Urothelium cell line (cell line): ENCODE data around the gene CD46.

Experiments
- DNase-seq: peaks from one replicate; pipeline ENCODE4 v3.0.0; 2011; ENCODE audit warnings: low spot score, mixed read lengths
- FAIRE-seq: peaks from 2 replicates; lab custom pipeline; 2011; peaks lifted over from hg19 to GRCh38; lab: Jason Lieb, UNC

CD46 gene

DNA sequence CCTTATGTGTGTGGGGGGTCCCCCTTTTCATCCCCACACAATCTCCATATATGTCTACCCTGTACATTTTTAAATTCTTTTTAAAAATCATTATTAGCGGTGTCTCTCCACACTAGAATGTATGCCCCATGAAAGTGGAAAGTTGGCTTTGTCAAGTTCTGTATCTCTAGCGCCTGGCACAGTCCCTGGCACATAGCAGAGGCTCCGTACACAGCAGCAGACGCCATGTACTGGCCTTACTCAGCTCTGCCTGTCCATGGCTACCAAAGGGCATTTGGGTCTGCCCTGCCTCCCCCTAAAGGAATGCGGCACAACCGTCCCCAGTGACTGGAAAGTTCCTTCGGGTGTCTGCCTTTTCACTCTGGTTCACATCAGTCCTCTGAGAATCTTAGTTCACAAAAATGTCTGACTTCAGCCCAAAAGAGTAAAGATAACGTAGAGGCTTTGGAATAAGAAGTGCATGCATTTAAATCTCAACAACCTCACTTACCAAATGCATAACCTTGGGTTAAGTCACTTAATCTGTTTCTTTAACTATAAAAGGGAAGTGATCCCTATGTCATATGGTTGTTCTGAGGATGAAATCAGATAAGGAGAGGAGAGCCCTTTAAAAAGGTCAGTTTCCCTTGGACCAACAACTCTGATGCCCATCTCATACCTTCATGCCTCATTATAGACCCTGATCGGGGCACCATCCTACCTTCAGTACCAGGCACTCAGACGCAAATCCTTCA is 61.1 kb downstream of the CD46 start:
- FAIRE-seq (no peak), DNase-seq (no peak)

DNA sequence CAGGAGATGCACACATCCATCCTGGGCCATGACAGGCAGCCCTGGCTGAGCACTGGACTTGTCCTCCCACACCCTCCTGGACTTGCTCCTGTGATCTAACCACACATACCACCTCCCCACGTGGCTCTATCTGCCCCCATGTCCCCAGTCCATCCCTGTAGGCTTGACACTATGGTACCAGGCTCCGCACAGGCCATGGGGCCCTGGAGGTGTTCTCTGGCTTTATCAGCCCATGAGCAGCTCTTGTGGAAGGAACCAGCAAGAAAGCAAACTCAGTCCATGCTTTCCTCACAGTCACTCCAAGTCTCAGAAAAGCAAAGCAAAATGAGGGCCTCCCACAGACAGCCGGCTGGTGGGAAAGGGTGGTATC is 61.6 kb downstream of the CD46 start:
- FAIRE-seq (no peak), DNase-seq (no peak)

DNA sequence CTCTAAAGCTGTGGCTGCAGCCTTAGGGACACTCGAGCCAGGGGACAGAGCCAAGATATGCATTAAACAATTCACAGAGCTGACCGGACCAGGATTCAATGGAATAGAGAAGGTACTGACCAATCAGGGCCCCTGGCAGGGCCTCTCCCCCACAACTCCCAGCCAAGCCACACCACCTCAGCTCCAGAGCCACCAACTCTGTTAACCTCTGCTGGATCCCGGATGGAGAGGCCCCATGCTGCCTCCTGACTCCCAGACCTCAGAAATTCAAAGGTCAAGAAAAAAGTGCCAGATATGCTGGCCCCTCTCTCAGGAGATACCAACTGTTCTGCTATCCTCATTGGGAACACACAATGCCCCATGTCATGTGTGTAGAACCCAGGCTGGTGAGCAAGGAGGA is 62.1 kb downstream of the CD46 start:
- FAIRE-seq (no peak), DNase-seq (no peak)

DNA sequence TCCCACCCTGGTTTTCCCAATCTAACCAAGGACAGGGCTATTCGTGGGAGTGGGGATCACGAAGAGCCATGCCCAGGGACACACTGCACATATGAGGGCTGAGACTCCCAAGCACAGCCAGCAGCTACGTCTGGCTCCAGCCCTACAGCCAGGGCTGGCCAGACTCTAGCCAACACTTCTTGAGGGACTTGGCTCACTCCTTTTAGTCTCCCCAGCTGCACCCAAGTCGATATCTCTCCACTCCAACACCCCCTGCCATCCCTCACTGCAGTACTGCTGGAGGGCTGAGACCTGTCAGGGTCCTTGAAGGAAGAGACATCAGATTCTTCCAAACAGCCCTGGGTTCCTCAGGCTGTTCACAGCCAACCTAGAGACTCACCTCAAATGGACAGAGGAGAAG is 62.6 kb downstream of the CD46 start:
- no peak for FAIRE-seq

DNA sequence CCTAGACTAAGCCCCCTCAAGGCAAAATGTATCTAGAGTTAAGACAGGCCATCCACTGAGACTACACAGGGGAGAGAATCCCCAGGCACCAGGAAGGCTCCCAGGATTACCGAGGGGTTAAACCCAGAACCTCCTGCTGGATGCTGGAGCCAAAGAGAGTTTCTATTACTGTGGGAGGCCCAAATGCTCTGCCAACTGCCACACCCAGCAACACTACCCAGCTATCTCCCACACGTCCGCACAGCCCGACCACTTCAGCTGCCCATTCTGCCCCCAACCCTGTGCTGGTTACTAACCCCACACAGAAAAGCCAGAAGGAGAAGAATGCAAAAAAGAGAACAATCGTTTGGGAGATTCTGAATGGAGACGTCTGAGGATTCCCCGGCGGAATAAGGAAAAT is 63.6 kb downstream of the CD46 start:
- no peak for DNase-seq
- no peak for FAIRE-seq

More for the DNA sequence above, 62.6 kb downstream of the CD46 start:
- DNase-seq: no peak

DNA sequence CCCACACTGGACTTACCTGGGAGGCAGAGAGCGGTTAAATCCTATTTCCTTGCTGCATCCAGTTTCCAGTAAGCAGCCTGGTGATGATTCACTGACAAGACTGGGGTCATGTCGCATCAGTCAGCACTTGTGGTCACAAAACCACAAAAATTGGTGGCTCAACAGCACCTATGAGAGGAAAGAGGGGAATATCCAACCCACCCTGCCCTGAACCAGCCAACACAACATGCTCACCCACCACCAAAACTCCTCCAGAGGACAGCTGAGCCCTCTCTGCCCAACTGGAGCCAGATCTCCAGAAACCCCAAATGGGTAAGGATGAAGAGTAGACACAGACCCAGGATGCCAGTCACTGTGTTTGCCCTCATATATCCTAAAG is 64.0 kb downstream of the CD46 start:
- FAIRE-seq (no peak), DNase-seq (peak; percentile 62)

DNA sequence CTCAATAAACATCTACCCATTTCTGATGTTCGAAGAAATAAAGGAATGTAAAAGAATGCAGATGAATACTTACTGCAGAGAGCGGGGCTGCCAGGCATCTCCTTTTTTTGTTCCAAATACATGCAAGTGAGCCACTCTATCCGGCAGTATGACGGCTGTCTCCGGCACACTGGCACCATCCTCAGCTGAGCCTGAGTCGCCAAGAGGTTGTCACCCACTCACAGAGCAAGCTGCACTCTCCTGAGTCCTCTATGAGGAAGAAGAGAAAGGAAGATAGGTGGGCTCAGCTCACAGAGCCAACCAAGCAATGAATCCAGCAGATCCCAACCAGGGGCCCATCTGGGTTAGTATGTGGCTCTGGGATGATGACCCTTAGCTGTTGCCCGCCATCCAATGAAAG is 65.3 kb downstream of the CD46 start:
- FAIRE-seq (no peak), DNase-seq (no peak)

DNA sequence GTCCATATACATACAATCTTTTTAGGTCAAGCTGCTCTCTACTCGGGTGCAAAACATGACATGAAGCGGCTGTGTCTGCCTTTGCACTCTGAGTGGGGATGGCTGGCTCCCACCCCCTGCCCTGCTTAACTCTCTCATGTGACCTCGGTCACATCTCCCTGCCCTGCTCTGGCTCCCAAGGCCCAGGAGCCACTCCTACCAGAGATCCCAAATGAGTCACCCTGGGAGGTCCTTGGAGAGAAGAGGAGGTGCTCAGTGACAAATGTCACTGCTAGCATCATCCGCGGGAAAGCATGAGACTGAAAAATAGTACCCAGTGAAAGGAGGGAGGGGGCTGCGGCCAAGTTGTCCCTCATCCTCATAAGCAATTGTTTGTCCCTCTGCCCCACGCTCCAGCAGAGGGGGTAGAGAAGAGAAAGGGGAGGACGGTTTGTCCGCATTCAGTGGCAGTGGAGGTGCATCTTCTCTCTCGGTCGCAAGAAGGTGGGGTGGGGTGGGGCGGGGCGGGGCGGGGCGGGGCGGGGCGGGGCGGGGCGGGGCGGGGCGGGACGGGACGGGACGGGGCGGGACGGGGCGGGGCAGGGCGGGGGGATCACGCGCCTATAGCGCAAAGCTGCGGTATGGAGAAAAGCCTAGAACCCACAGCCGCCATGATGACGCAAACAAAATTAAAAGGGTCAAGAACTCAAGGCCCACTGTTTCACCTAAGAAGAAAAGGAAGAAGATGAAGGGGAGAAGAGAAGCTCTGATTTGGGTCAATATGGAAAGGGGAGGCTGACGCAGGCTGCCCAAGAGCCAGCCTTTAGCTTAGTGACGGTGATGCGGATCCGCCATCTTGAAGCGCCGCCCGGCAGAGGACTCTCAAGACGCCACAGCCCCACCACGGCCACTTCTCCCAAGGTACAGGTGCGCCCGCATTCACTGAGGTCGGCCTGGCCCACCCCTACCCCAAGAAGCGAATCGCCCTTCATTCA is 66.2 kb downstream of the CD46 start:
- DNase-seq: no peak
- no peak for FAIRE-seq

DNA sequence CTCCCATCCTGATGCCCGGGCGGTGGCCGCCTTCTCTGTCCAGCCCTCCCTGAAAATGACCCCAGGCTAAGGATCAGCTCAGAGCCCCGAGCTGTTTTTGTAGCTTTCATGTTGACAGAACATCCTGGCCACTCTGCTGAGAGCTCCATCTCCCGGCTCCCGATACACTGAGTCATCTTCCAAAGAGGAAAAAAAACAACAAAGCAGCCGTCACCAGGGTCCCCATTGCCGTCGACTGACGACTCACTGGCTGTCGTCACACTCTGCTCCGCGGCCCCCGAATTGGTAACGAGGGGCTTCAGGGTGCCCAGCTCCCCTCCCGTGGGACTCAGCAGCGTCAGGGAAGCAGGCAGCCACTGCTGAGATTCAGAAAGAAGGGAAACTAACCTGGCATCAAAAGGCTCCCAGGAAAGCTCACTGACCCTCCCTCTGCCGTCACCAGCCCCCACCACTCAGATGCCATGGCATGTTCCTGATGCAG is 67.2 kb downstream of the CD46 start:
- DNase-seq: peak; percentile 60

DNA sequence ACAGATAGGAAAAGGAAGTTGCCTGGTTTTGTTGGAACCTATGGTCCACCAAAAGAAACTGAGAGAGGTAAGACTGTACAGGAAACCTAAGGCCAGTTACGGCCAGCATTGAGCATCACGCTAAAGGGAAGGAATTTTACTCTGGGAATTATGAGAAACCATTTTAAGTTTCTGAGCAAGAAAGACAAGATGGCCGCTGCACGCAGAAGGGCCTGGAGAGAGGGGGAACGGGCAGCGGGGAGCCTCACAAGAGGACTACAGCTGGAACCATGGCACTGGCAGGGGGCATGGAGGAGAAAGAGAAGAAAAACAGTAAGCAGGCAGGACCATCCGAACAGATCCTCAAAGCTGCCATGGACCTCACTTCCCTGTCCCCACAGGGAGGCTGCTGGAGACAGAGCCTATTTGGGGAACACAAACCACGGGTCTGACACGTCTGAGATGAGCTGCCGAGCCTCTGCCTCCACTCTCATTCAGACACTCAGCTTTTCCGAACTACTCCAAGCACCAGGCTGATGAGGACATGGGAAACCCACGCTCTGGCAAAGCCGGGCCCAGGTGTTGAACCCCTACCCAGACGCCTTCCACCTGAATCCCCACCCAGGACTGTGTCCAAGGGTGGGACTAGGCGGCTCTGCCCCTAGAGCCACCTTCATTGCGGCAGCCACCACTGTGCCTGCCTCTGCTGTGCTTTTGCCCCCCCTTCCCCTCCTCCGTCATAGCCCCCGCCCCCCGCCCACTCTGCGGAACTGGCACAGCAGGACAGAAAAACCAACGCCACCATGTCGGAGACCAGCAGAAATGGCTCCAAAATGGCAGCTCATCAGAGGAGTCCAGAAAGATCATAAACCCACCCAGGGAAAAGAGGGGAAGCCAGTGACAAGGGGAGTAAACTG is 69.0 kb downstream of the CD46 start:
- DNase-seq (no peak), FAIRE-seq (no peak)

More for the DNA sequence above, 67.2 kb downstream of the CD46 start:
- FAIRE-seq: no peak

DNA sequence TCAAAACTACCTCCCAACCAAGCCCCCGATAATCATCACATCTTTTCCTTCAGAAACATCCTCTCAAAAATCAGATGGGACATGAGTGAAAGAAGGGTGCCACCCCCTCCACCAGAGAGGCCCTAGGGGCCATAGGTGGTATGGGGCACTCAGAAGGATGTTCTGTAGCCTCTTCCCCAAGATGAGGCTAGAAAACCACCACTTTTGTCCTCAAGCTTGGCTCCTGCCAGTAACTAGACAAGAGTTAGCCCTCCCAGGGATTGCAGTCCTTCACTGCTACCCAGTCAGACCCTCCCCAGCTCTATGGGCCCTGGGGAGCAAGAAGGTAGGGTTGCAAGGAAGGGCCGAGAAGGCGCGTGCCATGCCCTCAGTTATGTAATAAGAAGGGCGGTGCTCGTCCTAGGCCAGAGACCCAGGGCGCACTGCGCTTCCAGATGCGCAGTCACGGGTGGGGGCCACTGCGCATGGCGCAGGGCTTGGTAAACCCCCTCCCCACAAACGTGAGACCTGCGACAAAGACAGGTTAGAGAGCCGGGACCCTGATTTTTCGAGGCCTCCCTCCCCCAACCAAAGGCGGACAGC is 69.7 kb downstream of the CD46 start:
- FAIRE-seq: no peak
- DNase-seq: no peak

DNA sequence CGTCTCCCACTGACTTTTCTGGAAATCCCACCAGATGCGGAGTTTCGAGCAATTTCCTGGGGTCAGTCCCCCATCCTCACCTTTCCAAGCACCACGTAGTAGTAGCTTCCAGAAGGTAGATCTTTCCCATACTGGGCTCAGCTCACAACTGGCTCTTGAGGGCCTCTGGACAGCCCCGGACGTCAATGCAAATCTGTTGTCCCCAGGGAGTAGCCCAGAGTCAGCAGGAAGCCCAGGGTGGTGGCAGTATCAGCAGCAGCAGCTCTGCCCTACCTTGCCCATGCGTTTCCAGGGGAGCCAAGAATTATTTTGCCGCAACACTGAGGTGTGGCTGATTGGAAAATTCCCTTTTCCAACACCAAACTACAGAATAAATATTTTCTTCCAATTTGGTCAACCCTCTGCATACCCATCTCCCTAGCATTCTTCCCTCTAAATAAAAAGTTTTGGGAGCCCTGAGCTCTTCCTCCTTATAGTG is 70.3 kb downstream of the CD46 start:
- DNase-seq (no peak), FAIRE-seq (no peak)

DNA sequence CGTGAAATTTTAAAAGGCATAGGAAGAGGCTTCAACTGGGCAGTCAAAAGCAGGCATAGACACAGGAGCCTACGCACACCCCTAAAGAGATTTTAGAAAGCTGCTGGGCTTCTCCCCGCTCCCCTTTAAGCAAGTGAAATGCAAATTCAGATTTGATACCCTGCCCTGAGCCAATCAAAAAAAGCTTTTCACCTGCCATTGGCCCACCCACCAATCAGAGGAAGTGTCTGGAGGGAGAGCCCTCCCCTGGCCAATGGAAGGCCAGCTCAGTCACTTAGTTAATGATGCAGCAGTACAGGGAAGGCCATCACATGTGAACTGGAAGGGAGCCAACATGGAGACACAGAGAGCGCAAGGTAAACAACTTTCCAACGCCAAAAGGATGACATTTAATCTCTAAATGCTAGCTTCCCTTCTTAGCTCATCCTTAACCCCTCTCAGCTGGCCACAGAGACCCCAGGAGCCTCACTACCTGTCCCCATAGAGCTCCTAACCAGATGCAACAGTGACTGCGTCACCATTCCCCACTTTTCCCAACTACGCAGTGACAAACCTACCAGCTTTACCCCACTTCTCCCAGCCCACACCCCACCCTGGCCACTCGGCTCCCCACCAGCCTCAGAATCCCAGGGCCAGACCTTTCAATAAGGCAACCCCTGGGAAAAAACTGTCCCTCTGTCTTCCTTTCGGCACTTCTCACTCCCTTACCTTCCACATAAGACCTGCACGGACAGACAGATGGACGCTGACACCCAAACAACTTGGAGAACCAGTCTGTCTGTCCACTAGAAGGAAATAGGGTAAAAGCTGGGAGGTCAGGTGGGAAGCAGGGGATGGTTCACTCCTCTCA is 71.0 kb downstream of the CD46 start:
- FAIRE-seq: no peak
- no peak for DNase-seq

DNA sequence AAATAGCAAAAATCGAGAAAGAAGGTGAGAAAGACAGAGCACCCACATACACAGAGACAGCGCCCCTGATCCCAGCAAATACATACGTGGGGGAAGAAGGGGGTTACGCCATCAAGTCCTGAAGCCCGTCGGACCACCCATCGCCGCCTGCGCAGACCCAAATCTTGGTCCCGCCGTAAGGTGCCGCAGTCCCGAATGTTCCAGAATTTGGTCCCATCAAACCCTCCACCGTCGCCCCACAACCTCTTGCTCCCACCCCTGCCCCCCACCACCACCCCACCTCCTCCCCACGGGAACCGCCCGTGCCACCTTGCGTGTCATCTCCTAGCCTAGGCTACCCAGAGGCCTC is 71.7 kb downstream of the CD46 start:
- FAIRE-seq: no peak
- no peak for DNase-seq

DNA sequence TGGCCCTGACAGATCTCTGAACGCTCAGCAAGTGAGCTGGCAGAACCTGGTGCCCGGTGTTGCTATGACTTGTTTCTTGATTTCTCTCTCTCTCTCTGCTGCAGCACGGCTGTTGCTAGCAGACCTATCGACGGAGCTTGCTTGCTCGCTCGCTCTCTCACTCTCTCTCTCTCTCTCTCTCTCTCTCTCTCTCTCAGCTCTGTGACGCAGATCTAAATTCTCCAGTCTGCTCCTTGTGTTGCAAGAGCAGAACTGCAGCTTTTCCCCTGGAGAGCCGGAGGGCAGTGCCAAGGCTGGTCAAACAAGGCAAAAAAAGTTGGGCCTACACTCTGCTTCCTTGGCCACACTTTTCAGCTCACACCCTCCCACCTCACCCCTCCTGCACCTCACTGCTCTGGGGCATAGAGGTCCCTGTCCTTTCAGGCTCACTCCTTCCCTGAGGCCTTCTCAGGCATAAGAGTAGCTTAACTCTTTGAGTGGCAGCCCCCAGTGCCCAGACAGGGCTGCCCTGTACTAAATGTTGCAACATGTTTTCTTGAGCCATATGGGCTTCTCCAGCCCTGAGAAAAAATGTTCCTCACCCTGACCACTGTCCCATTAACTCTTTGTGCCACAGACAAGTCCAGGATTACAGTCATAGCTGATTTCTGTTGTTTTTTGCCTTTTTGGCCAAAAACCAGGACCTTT is 72.2 kb downstream of the CD46 start:
- no peak for FAIRE-seq
- peak; percentile 54 for DNase-seq

DNA sequence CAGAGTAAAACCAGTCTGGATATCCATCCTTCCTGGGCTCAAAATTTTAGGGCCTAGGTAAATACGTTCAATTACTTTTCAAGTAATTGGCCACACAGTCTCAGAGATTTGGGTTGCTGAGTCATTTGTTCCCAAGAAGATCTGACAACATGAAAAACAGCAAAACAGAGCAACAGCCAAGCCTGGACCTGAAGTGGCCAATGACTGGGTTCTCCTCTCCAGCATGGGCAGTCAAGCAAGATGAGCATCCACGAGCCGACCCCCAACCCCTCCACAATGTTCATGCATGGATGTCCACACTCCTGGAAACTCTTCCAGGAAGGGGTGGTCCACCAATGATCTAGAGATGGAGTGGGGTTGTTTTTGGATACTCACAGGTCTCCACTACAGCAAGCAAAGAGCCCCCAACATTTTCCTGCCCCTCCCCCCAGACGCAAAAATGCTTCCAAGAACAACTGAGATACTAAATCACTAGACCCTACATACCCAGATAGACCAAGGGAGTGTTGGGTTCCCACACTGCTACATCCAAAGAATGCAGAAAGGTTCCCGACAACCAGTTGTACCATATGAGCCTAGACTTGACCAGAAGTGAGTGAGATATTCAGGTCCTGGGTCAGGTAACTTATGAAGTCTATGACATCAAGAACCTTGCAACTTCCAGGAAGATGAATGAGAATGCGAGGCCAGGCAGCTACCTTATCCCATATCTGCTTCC is 73.0 kb downstream of the CD46 start:
- DNase-seq (no peak), FAIRE-seq (no peak)

DNA sequence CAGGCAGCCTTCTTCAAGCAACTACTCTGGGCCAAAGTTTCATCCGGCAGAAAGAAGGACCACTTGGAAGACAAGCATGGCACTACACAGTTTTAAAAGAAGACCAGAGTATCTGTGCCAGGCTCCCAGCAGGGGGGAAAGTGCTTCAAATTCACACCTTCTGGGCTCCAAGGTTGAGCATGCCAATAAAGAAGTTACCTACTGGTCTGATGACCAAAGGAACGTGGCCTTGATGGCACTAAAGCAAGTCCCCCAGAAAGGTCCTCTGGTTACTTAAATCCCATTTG is 73.5 kb downstream of the CD46 start:
- DNase-seq: no peak
- FAIRE-seq: no peak

DNA sequence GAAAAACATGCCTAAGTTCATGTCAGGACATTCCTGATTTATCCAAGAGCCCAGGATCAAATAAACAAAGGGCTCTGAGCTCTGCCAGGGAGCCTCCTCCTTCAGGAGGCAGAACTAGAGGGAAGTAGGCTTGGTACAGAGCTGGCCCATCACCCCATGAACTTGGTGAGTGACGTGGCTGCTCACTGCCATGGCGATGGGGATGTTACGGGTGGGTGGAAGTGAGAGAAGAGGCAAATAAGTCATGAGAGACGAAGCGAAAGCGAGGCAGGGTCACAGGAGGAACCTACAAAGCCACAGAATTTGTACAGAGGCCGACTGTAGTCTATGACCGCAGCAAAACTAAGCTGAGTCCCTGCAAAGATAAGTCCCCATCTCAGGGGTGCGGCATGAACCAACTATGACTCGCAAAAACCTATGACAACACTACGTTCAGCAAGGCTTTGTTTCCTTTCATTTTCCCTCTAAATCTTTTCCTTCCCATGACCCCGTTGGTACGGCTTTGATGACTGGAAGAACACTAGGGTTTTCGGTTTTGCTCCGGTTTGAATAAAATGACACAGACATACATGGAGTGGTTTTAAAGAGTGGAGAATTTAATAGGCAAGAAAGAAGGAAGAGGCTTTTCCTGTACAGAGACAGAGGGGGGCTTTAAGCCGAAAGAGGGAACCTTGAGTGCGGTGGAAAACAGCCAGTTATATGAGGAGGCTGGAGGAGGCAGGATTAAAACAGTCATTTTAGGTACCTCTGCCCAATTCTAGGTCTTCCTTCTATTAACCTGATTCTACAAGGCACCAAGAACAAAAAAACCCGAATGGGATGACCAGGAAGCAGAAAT is 74.1 kb downstream of the CD46 start:
- FAIRE-seq (no peak), DNase-seq (no peak)
